ENCODE results near the gene CD320.
"Not testable (repeated sequence)": the region's sequence is repeated elsewhere in the genome, so short reads cannot be mapped to it uniquely, and the experiment has no call there.

The CD320 gene

DNA sequence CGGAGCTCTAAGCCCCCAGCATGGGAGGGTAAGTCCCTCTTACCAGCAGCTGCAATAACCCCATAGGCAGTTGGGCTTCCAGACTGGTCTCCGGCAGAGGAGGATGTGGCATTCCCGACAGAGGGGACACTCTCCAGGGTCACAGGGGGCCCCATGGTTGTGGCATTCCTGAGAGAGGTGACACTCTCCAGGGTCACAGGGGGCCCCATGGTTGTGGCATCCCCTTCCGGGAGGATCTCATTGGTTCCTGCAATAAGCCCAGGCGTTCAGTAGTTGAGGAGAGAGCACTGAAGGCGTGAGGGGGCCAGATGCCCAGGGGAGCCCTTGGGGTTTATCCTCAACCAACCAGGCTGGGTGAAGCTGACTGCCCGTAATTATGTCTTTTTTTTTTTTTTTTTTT is 5.4 kb downstream of the CD320 start:
- TF ChIP-seq, protein P1, sequence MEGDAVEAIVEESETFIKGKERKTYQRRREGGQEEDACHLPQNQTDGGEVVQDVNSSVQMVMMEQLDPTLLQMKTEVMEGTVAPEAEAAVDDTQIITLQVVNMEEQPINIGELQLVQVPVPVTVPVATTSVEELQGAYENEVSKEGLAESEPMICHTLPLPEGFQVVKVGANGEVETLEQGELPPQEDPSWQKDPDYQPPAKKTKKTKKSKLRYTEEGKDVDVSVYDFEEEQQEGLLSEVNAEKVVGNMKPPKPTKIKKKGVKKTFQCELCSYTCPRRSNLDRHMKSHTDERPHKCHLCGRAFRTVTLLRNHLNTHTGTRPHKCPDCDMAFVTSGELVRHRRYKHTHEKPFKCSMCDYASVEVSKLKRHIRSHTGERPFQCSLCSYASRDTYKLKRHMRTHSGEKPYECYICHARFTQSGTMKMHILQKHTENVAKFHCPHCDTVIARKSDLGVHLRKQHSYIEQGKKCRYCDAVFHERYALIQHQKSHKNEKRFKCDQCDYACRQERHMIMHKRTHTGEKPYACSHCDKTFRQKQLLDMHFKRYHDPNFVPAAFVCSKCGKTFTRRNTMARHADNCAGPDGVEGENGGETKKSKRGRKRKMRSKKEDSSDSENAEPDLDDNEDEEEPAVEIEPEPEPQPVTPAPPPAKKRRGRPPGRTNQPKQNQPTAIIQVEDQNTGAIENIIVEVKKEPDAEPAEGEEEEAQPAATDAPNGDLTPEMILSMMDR (IDR thresholded peaks at IDR 0.05; ENCODE audit: low read depth, low read length) = no peak

DNA sequence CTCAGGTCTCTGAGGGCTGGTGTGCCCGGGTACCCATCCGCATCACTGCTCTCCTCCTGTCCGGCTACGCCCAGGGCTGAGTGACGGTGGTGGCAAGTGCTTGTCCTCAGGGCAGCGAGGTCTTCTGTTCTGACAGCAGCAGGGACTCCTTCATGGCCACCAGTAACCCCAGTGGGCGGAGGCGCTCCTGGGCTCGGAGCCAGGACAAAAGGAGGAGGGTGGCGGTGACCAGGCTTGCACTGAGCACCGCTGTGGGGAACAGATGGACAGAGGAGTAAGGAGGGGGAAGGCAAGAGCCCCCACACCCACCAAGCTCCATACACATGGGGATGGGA is 5.8 kb downstream of the CD320 start:
- TF ChIP-seq, protein P1 (IDR thresholded peaks at IDR 0.05; ENCODE audit: low read depth, low read length) = no peak
- no peak overlapping the region for H3K4me3 ChIP-seq (ENCODE audit: low read depth, low read length)

More for the DNA sequence above, 5.4 kb downstream of the CD320 start:
- H3K4me3 ChIP-seq (ENCODE audit: low read depth, low read length) = no peak overlapping the region

DNA sequence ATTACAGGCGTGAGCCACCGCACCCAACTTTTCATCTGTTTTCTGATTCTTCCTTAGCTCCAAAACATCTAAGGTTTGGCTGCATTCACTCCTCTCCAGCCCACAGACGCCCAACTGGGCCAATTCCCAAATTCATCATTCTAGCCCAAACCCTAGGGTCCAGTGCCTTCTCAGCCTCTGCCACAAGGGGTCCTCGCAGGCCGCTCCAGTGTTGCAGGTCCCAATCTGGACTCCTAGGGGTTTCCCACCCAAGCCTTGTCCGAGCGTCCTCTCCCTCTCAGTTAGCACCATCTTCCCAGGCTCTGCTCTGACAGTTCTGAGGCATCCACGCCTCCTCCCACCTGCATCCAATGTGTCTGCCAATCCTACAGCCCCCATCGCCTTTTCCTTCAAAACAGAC is 16.8 kb downstream of the CD320 start:
- H3K4me3 ChIP-seq (ENCODE audit: low read depth, low read length) = not testable (repeated sequence)

DNA sequence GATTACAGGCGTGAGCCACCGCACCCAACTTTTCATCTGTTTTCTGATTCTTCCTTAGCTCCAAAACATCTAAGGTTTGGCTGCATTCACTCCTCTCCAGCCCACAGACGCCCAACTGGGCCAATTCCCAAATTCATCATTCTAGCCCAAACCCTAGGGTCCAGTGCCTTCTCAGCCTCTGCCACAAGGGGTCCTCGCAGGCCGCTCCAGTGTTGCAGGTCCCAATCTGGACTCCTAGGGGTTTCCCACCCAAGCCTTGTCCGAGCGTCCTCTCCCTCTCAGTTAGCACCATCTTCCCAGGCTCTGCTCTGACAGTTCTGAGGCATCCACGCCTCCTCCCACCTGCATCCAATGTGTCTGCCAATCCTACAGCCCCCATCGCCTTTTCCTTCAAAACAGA is 31.6 kb downstream of the CD320 start:
- not testable (repeated sequence) for H3K4me3 ChIP-seq (ENCODE audit: low read depth, low read length)

DNA sequence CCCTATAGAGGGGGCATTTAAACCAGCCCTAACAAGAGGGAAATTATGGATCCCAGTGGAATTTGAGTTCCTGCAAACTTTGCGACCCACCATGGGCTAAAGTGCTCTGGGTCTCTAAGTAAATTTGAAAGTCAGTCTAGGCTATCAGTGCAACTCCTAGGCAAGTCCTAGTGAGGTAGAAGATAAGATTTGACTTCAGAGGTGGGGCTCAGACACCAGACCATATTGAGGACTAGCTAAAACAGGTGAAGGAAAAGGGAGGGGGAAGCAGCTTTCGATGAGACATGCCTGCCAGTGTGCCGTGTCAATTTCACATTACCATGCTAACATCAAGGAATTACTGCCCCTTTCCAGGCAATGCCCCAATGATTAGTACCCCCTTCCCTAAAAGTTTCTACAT is 38.4 kb downstream of the CD320 start:
- no peak overlapping the region for H3K4me3 ChIP-seq (ENCODE audit: low read depth, low read length)
- TF ChIP-seq, protein P1 (IDR thresholded peaks at IDR 0.05; ENCODE audit: low read depth, low read length) = no peak

DNA sequence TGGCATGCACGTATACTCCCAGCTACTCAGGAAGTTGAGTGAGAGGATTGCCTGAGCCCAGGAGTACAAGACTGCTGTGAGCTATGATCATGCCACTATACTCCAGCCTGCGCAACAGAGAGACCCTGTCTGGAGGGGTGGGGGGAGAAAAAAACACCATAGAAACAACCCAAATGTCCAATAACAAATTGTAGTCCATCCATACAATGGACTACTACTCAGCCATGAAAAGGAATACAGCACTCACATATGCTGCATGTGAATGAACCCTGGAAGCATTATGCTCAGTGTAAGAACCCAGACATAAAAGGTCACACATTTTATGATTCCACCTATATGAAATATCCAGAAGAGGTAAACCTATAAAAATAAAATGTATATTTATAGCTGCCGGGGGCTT is 42.3 kb downstream of the CD320 start:
- H3K4me3 ChIP-seq (ENCODE audit: low read depth, low read length) = no peak overlapping the region
- TF ChIP-seq, protein P1 (IDR thresholded peaks at IDR 0.05; ENCODE audit: low read depth, low read length) = no peak

DNA sequence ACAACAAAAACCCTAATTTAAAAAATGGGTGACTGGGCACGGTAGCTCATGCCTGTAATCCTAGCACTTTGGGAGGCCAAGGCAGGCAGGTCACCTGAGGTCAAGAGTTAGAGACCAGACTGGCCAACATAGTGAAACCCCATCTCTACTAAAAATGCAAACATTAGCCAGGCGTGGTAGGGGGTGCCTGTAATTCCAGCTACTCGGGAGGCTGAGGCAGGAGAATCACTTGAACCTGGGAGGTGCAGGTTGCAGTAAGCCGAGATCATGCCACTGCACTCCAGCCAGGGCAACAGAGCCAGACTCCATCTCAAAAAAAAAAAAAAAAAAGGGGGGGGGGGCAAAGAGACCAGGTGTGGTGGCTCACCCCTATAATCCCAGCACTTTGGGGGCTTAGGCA is 43.9 kb downstream of the CD320 start:
- H3K4me3 ChIP-seq (ENCODE audit: low read depth, low read length) = not testable (repeated sequence)

DNA sequence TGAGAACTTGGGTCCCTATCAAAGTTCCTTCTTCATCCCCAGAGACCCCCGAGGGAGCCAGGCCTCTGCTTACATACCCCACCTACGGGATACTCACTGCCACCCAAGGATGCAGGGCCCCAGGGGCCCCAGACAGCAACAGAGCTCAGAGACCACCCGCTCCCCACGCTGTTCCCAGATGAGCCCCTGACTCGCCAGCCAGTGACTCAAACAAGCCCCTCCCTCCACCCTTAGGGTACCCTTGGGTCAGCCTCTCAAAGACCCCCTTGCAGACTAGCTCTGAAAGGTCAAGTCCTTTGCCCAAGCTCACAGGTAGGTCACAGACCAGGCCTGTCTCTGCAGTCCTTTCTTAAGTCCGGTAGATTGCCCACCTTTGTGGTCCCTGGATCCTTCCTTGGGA is 45.7 kb downstream of the CD320 start:
- H3K4me3 ChIP-seq (ENCODE audit: low read depth, low read length) = no peak overlapping the region
- TF ChIP-seq, protein P1 (IDR thresholded peaks at IDR 0.05; ENCODE audit: low read depth, low read length) = no peak

DNA sequence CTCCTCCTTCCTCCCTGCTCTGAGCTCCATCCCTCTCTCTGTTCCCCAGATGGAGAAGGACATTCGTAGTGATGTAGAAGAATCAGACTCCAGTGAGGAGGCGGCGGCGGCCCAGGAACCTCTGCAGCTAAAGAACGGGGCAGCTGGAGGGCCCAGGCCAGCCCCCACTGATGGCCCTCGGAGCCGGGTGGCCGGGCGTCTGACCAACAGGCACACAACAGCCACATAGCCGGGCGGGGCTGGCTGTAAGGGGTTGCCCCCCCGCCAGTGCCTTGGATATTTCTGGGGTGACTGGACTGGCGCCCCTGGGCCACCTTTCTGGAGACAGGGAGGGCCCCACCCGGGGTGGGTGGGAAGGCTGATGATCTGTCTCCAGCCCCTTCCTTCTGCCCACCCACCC is 46.3 kb downstream of the CD320 start:
- no peak overlapping the region for H3K4me3 ChIP-seq (ENCODE audit: low read depth, low read length)
- TF ChIP-seq, protein P1 (IDR thresholded peaks at IDR 0.05; ENCODE audit: low read depth, low read length) = no peak
